ENCODE data around the gene SHROOM2.
A peak's percentile ranks its signal among the peaks of the same experiment; 100 is the strongest.

The SHROOM2 gene

DNA sequence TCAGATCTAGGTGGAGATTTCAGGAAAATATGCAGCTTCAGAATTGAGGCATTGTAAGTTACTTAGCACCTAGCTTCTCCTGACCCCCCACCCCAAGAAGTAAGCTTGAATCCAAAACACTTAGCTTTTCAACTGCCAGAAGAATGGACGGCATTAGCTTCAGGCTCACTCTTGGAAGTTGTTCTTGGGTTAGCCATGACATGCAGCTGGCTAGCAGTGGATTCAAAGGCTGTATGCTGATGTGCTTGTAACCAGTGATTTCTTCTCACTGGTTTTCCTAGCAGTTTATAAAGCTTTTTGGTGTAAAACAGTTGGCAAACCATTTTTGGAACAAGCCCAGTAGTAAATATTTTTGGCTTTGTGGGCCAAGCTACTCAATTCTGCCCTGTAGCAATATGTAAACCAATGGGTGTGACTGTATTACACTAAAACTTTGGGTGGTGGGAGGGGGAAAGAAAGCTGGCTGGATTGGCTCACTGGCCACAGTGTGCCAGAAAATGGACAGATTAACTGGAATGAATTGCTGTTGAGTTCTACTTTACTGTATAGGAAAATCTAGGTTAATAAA is 85.6 kb downstream of the SHROOM2 start:
- no peak for DNase-seq

GRCh38 chrX:9873360-9873759 is 87.1 kb downstream of the SHROOM2 start:
- no peak for DNase-seq

DNA sequence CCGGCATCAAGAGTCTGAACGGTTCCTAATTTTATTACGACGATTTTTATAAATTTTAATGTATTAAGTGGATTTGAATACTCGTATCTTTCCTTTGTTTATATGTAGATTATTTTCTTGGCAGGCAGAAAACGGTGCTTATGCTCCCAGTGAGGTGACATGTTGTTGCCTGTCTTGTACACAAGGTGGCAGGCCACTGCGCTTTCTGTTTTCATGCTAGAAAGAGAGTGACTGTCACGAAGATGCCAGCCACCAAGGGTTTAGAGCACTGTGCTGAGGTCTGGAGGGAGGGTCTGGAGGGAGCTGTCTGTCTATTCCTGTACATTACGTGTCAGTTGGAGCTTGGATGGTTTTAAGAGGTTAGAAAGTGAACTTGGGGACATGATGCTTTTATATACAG is 87.7 kb downstream of the SHROOM2 start:
- DNase-seq = peak; percentile 60

DNA sequence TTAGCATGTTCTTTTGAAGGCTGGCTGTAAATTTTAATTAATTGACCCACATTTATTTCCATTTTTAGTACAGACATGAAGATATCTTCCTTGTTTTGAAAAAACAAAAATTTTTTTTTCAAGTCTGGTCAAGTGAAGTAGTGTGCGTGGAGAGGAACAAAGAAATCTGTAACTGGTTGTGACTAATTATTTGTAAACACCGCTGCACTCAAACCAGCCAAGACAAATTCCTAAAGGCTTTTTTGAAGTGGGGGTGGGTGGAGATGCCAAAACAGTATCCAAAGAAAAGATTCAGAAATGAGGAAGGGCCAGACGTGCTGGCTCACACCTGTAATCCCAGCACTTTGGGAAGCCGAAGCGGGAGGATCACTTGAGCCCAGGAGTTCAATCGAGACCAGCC is 88.3 kb downstream of the SHROOM2 start:
- no peak for DNase-seq

DNA sequence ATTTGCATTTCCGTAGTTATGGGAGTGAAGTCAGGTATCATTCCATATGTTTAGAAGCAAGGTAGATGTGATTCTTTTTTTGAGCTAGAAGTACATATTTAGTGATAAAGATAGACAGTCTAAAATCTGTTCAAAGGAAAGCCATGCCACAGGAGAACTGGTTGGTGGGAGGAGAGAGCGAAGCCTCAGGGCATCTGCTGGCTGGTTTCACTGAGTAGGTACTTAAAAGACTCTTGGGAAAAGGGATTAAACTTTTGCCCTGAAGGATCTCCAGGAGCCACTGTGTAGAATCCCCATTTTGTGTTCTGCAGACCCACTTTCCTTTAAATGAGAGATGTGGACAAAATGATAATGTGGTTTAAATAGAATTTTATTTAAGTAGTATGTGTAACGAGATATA is 89.6 kb downstream of the SHROOM2 start:
- no peak for DNase-seq

- no peak for DNase-seq
Measured at GRCh38 chrX:9876201-9876600, 90.0 kb downstream of the SHROOM2 start.

DNA sequence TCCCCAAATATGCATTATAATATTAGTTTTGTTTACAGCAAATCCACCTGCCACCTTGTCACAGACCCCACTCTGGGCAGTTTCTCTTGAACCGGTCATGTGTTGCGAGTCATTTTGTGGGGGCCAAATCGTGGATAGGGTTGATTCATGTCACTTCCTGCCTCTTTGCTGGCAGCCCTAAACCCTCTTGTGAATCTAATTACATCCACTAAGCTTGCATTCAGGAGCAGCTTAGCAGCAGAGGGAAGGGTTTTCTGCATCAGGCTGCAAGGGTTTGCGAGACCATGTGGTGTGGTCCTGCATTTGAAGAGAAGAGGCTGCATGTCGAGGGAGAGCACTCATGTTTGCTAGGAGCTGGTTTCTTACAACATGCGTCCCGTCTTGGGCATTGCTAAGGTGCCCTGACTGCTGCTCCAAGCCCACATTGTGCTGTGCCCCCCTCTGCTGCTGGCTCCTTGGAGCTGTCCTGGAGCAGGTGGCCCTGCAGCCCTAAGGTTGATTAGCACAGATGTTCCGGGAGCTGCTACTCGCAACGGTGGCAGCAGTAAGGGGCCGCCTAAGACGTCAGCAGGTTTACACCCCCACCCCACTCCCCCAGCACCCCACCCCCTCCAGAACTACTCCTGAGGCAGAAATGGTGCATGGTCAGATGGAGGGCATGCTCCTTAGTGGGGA is 92.1 kb downstream of the SHROOM2 start:
- no peak for DNase-seq

DNA sequence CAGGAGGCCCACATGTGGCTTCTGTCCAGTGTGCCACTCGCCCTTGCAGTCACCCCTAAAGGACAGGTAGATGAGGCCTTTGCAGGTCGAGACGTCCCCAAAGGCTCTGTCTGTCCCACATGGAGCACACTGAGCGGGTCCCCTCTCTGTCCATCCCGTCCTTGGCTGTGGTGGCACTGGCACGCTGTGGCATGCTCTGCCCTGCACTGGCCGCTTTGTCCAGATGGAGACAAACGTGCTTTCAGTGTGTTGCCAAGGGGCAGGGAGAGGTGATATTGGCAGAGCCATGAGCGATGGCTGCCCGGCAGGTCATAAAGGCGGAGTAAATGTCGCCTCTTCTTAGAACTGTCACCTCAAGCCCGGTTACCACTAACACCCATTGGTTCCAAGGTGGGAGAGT is 94.0 kb downstream of the SHROOM2 start:
- no peak for DNase-seq

- DNase-seq = no peak
Measured at GRCh38 chrX:9880870-9881269, 94.6 kb downstream of the SHROOM2 start.

GRCh38 chrX:9882669-9883446 is 96.6 kb downstream of the SHROOM2 start:
- no peak for DNase-seq

DNA sequence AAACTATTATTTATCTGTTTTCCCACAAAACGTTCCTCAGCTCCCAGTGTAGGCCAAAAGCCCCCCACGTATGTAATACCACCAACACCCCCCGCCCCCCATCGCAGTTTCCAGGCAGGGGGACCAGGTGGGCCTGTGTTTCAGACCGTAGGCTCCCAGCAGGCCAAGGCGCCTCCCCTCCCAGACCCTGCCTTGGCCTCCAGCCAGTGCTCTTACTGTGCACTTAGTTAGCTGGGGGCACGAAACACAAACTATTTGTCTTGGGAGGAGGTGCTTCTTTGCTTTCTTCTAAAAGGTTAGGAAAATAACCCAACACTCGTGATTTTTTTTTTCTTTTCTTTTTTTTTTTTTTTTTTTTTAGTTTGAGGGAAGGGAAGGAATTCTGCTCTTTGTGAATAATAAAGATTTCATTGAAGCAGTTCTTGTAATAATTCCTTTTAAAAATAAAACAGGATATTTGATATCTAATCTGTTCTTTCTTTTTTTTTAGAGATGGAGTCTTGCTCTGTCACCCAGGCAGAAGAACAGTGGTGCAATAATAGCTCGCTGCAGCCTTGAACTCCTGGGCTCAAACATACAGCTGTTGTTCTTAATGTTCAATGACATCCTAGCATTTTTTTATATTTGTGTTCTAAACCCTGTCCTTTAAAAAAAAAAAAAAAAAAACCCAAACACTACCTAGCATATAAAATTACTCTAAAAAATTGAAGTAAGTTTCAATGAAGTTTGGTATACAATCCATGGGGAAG is 98.0 kb downstream of the SHROOM2 start:
- DNase-seq = no peak

- peak; percentile 72 to 76 for DNase-seq
Measured at GRCh38 chrX:9885150-9885549, 98.9 kb downstream of the SHROOM2 start.

DNA sequence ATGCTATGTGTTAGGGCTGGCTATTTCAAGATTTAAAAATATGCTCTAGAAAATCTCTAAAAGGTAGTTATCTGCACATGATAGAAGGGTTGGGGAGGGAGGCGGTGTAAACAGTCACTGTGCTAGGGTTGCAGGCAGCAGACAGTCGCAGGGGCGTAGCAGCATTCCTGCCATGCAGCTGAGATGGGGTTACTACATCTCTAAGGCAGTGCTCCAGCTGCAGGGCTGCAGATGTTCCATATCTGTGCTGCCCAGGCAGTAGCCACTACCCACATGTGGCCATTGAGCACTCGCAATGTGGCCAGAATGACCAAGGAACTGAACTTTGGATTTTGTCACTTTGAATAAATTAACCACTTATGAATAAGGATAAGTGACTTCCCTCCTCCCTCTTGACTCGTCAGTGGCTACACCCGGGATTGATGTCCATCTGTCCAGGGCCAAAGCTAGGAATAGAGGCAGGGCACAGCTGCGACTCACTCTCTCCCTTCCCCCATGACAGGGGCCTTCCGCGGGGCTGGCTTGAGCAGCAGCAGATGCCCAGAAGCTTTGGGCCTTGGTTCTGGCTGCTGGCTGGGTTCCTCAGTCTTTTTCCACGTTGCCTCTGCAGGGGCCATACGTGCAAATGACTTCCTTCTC is 101.5 kb downstream of the SHROOM2 start:
- no peak for DNase-seq

GRCh38 chrX:9888953-9889470 is 102.8 kb downstream of the SHROOM2 start:
- DNase-seq = no peak

DNA sequence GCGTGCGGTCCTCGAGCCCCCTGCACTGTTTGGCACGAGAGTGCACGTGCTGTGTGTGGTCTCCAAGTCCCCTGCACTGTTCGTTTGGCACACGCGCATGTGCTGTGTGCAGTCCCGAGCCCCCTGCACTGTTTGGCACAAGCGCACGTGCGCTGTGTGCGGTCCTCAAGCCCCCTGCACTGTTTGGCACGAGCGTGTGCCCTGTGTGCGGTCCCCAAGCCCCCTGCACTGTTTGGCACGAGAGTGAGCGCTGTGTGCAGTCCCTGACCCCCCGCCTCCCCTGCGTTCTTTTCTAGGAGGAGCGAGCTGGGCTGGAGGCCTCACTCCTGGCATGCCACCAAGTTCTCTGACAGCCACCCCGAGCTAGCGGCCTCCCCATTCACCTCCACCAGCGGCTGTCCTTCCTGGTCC is 104.5 kb downstream of the SHROOM2 start:
- DNase-seq = no peak

GRCh38 chrX:9895225-9895912 is 109.1 kb downstream of the SHROOM2 start:
- DNase-seq = no peak

- no peak for DNase-seq
Measured at GRCh38 chrX:9897761-9898161, 111.5 kb downstream of the SHROOM2 start.

GRCh38 chrX:9899640-9900111 is 113.4 kb downstream of the SHROOM2 start:
- DNase-seq = peak; percentile 30 to 31

DNA sequence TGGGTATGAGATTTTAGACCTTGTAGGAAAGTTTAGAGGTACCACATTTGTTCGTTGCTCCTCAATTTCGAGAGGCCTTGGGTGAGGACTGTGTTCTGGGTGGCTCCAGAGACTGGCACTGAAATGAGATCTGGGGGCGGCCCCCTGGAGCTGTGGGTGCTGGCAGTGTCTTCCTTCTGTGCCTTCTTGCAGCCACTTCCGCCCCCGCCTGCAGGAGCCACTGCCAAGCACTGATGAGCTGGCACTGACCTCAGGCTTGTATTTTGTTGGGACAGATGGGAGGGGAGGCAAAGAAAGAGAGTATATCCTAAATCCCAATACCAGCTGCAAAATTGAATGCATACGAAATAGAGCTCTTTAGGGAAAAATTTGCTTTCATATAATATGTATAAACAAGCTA is 116.4 kb downstream of the SHROOM2 start:
- no peak for DNase-seq

DNA sequence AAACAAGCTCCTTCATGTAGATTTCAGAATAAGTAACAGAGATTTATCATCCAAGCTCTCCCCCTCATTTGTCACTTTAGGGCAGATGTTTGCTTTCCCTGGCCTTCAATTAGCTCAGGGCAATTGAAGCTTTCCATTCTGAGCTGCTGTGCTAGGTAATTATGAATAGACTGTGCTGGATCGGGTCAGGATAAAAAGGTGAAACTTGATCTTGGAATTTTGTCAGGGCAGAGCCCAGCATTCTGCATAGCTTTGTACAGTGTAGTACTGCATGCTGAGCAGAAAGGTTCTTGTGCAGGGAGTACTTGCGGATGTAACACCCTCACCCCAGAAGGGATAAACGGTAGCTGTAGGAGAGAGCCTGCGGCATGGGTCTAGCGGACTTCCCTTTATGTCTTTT is 116.9 kb downstream of the SHROOM2 start:
- DNase-seq = no peak

- no peak for DNase-seq
Measured at GRCh38 chrX:9905288-9905687, 119.1 kb downstream of the SHROOM2 start.

GRCh38 chrX:9905721-9906120 is 119.5 kb downstream of the SHROOM2 start:
- no peak for DNase-seq
